HG03135 (cell line): ENCODE measurements around the gene TPD52L1.
"Not testable (repeated sequence)": the region's sequence is repeated elsewhere in the genome, so short reads cannot be mapped to it uniquely, and the experiment has no call there.

ENCODE experiments used
- ATAC-seq: cut with Tn5 transposase; IDR thresholded peaks from one replicate; pipeline ENCODE4 v1.9.1; 2021; ENCODE audit warnings: mild to moderate bottlenecking, moderate library complexity; ENCODE audit not compliant: unreplicated experiment

The TPD52L1 gene

GRCh38 chr6:125140808-125141207 is 12.8 kb upstream of the TPD52L1 start:
- ATAC-seq: no peak

DNA sequence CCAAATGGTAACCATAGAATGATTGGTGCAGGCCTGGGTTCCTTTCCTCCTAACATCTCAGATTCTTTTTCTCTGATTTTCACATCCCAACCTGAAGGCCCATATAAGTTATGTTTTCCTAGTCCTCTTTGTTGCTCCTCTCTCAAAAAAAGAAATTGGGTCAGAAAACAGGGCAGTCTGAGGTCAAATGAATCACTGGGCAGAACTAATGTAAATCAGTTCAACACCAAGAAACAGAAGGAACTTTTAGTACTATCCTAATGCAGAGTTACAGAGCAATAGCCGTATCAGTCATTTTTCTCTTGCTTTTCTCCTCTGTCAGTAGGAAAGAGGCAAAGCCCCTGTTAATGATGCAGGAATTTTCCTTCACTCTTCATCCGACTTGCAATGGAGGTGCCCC is 11.0 kb upstream of the TPD52L1 start:
- ATAC-seq: no peak

DNA sequence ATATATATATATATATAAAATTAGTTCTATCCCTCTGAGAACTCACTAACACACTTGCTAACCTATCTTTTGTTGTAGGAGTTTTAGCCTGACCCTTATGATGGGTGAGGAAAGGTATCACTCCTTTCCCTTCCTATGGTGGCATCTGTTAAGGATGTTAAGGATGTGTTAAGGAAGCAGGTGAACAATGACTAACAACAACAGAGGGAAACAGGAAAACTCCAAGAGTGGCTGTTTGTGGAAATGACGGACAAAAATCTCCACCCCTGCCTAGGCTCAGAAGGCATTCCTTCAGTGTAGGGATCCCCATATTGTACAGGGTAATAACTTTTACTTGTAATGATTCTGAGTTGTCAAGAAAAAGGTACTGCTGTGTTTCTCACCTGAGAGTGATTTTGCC is 8.8 kb upstream of the TPD52L1 start:
- ATAC-seq: no peak

DNA sequence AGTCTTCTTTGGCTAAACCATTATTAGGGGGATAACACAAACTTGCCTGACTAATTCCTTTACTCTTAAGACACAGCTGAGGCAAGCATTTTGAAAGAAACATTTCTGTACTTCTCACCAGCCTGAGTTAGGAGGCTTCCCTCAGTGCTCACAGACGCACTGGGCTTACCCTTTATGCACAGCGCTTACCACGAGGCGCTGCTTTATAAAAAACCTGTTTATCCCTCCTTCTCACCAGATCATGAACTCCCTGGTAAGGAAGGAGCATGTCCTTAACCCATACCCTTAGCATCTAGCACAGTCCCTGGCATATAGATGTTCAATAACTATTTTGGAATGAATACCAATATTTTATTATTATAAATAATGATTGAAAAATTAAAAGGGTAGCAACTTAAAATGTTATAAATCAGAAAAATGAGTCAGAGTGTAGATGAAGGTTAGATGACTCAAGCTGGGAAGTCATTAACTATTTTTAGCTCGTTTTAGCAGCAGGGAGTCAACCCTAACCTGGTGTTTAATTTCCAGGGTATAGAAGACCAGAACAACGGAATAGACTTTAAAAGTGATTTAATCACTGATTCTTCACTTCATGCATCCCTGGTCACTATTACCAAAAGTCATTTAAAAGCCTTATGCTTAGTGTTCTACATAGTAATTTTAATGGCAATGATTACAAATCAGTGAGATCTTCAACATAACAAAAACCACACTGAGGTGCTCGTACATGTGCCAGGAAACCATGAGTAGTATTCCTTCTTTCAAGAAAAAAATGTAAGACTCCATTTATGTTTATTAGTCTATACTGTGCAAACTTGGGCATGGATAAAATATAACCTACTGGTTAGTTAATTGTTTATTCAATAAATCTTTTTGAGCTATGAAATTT is 4.1 kb upstream of the TPD52L1 start:
- no peak for ATAC-seq

DNA sequence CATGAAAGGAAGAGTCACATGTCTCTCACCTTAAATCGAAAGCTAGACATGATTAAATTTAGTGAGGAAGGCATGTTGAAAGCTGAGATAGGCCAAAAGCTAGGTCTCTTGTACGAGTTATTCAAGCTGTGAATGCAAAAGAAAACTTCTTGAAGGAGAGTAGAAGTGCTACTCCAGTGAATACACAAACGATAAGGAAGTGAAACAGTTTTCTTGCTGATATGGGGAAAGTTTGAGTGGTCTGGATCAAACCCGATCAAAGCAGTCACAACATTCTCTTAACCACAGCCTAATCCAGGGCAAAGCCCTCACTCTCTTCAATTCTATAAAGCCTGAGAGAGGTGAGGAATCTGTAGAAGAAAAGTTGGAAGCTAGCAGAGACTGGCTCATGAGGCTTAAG is 1.9 kb upstream of the TPD52L1 start:
- no peak for ATAC-seq

DNA sequence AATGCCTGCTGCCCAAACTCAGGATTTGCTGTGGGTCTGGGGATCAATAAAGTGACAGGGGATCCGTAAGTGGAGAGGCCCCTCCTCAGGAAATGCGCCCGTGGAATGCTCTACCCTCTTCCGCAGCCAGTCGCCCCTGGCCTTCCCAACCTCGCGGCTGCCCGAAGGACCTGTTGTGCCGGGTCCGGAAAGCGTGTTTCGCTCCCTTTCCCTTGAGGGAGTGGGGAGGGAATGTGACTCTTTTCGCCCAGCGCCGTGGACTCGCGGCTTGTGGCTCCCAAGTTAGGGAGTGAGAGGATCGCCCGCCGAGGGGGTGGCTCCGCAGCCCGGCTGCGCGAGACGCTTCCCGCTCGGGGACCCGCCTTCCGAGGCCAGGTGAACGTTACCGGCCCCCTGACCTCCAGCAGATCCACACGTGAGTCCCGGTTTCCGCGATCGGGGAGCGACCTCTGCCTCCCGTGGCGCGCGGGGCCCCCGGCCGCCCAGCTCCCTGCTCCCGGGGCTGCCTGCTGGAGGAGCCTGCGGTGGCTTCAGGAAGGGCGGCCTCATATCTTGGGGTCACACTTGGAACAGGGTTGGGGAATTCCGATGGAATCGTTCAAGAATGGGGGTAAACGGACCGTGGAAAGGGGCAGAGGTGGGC is 666 bp downstream of the TPD52L1 start:
- ATAC-seq: no peak

DNA sequence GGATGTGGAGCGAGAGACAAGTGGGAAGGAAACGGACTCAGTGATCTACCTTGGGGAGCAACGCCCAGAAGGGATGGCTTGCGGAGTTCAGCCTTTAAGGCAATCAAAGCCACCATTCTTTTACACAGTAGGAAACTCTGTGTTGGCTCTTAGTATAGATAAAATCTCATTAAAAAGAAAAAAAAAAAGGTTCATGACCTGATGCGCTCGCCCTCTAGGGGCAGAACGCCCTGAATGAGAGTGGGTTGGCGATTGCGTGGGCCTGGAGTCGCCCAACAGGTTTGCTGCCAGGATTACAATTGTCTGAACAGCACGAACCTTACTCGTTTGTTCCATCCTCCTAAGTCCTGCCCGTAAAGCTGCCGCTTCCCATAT is 1.2 kb downstream of the TPD52L1 start:
- no peak for ATAC-seq

GRCh38 chr6:125155344-125155743 is 1.8 kb downstream of the TPD52L1 start:
- no peak for ATAC-seq

DNA sequence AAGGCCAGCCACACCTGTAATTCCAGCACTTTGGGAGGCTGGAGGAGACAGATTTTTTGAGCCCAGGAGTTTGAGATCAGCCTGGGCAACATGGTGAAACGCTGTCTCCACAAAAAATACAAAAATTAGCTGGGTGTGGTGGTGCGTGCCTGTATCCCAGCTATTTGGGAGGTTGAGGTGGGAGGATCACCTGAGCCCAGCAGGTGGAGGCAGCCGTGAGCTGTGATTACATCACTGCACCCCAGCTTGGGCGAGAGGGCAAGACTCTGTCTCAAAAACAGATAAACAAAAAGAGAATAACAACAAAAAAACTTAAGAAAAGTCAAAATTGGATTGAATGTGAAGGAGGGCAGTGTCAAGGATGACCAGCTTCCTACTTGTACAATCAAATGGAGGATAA is 2.9 kb downstream of the TPD52L1 start:
- ATAC-seq: no peak

DNA sequence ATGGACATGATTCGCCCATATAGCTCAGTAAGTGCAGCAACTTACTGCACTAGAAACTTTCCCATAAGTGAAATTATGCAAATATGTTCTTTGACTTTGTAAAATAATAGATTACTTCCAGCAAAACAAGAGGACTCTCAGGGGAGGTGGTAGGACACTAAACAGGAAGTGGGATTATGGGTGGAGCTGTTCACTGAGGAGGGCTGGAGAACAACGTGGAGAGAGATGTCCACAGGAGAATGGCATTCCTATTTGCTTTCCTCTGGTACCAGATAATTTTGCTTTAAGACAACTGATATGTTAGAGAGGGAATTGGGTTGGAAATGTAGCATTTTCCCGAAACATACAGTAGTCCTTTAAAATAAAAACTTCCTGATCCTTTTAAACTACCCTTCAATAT is 3.7 kb downstream of the TPD52L1 start:
- no peak for ATAC-seq

DNA sequence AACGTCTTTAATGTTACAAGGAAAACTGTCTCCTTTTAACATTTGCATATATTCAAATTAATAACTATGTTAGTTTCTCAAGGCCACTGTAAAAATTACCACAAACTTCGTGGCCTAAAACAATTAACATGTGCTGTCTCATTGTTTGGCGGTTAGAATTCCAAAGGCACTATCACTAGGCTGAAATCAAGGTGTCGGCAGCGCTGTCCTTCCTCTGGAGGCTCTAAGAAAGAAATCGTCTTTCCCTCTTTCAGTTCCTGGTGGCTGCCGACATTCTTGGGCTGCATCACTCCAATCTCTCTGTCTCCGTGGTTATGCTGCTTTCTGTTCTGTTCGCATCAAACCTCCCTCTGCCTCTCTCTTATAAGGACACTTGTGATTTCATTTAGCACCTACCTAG is 4.2 kb downstream of the TPD52L1 start:
- no peak for ATAC-seq

DNA sequence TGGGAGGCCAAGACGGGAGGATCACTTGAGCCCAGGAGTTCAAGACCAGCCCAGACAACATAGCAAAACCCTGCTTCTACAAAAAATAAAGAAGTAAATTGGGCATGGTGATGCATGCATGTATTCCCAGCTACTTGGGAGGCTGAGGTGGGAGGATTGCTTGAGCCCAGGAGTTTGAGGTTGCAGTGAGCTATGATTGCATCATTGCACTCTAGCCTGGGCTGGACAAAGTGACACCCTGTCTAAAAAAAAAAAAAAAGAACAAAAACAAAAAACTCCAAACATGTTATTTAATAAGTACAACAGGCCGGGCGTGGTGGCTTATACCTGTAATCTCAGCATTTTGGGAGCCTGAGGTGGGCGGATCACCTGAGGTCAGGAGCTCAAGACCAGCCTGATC is 9.8 kb downstream of the TPD52L1 start:
- not testable (repeated sequence) for ATAC-seq

GRCh38 chr6:125163811-125164210 is 10.2 kb downstream of the TPD52L1 start:
- ATAC-seq: no peak

DNA sequence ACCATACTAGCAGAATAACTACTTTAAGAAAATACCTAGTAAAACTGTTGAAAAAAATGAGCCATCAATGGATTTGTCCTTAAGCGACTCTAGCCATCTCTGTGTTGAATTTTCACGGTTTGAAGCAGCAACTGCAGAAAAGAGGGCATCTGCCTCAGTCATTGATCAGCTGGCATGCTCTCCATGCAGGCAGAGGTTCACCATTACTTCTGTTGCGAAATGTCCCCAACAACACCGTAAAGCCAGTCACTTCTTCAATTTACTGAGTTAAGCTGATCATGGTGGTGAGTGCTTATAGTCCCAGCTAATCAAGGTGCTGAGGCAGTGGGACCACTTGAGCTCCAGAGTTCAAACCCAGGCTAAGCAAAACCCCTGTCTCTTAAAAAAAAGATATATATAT is 11.1 kb downstream of the TPD52L1 start:
- ATAC-seq: no peak

DNA sequence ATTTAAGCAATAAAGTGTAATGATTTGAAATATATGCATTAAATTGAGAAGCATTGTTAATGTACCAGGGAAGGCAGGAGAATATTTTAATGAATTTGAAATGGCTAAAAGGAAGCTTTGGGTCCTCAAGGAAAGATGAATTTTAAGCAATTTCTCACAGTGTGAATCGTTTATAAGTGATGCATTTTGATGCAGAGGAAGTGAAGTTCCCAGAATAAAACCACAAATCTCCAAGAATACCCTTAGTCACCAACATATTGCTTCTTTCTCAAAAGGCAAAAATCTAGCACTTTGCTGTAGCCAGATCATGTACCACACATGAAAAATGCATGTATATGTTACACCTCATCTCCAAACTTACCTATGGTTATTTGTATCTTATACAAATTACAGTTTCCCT is 11.7 kb downstream of the TPD52L1 start:
- no peak for ATAC-seq

- no peak for ATAC-seq
Observed at GRCh38 chr6:125165776-125166175, 12.2 kb downstream of the TPD52L1 start.

DNA sequence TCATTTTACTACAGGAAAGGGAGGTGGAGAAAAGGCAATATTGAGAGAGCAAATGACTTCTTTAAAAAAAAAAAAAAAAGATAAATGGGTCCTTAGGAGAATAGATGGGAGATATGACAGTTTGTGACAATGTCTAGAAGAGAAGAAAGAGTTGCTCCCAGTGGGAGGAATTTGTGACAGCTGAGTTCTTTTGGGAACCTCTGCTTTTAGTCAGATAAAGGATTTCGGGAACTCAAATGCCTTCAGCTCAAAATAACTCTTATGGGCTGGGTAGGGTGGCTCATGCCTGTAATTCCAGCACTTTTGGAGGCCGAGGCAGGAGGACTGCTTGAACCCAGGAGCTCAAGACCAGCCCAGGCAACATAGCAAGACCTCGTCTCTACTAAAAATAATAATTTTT is 13.1 kb downstream of the TPD52L1 start:
- no peak for ATAC-seq

DNA sequence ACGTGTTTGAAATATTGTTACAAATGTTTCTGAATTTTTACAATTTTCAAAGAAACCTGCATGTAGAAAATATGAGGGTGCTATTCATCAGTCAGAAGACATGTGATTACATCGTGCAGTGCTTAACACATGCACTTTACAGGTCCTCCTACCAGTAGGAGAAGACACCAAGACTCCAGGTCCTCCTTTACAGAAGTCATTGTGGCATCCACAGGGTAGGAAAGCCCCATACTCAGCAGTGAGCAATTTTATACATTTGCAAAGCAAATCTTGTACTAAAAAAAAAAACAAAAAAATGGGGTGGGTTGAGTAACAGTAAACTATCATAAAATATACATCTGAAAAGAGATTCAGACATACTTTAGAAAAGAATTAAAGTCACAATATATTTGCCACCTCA is 14.0 kb downstream of the TPD52L1 start:
- no peak for ATAC-seq

- ATAC-seq: no peak
Observed at GRCh38 chr6:125169058-125169457, 15.5 kb downstream of the TPD52L1 start.

GRCh38 chr6:125169522-125169921 is 15.9 kb downstream of the TPD52L1 start:
- ATAC-seq: no peak

DNA sequence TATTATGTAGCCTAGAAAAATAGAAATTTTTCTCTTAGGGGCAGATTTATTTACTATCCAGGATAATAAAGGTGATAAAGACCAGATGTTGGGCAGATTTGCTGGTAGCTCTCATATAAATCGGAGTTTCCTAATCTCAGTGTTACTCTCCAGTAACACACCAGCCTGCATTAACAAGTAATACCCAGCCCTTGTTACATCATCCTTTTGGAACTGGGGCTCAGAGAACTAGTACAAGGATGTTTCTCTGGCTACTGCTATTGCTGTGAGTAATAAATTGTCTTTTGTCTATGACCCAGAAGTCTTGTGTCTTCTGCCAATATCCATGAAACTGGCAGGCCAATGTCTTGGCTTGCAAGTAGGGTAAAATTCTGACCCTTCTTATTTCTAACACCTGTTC is 16.8 kb downstream of the TPD52L1 start:
- ATAC-seq: no peak

DNA sequence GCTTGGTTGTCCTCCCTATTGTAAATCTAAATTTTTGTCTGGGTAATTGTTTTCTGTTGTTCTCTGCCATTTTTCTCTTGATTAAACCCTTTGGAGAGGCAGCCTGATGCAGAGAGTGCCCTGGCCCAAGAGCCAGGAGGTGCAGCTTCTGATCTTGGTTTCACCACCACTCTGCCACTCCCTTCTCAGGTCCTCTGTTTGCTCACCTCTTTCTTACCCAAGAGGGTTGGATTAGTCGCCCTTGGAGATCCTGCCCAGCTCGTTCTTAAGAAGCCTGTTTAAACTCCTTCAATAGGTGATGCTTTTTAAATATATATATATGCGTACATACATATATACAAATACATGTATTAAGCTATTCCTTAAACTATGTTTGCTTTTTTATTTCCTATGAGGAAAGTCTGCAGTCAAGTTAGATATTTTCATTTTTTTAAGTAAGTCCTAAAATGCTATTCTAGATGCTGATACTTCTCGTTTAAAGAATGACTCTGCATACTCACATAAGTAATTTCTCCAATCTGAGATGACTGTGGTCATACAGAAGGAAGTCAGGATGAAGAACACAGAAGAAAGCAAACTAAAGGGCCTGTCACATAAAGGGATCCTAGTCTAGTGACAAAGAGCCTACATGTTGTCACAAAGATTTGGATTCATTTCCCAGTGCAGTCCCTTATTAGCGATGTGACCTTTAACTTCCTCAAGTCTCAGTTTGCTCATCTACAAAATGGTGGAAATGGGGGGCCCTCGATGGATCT is 19.9 kb downstream of the TPD52L1 start:
- no peak for ATAC-seq
